ENCODE measurements around the gene RAB3GAP2. TPM values are rescaled to one million over a fixed set of nuclear protein-coding genes. Genes with fewer than 3 reads are reported as not detected.

The RAB3GAP2 gene
- total RNA-seq, 1 donor from 2014 or later: 51.2 TPM

DNA sequence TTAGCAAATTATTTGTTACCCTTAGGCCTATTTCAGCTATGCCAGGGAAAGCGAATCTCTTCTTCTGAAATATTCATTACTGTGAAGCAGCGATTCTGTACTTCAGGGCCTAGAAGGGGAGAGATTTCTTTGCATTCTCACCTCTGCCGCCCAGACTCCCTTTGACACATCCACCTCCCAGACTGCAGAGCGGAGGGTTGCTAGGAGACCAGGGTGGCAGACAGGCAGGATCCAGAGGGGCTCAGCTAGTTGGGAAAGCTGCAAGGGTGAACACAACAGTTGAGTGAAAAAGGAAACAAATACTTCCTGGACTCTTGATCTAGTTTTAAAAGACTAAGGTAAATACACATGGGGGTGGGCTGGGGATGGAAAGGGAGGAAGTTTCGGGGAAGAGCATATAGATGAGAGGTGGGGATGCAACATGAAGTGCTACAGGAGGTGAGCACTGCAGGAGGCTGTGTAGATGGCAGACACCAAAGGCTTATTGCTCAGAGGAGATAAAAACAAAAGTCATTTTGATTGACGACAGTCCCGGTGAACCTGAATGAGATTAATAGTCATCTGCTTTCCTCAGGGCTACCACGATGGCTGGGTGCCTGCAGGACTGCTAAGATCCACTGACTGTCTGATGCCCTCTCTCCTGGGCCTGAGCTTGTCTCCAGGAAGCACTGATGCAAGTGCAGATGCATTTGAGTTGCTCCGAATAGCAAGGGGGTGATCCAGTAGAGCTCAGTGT is 26.4 kb upstream of the RAB3GAP2 start:
- Mint-ChIP-seq H3K9me3 (no peaks in the 10 kb centered on the region), H3K27me3 (no peaks in the 10 kb centered on the region), H3K36me3 (no peaks in the 10 kb centered on the region), H3K27ac (peak overlapping the region; percentile 90), H3K4me3 (peak overlapping the region; percentile 27), H3K4me1 (ENCODE audit: unreplicated experiment) (peaks cover 36% of the 10 kb centered on the region)
- TF ChIP-seq, protein P1, sequence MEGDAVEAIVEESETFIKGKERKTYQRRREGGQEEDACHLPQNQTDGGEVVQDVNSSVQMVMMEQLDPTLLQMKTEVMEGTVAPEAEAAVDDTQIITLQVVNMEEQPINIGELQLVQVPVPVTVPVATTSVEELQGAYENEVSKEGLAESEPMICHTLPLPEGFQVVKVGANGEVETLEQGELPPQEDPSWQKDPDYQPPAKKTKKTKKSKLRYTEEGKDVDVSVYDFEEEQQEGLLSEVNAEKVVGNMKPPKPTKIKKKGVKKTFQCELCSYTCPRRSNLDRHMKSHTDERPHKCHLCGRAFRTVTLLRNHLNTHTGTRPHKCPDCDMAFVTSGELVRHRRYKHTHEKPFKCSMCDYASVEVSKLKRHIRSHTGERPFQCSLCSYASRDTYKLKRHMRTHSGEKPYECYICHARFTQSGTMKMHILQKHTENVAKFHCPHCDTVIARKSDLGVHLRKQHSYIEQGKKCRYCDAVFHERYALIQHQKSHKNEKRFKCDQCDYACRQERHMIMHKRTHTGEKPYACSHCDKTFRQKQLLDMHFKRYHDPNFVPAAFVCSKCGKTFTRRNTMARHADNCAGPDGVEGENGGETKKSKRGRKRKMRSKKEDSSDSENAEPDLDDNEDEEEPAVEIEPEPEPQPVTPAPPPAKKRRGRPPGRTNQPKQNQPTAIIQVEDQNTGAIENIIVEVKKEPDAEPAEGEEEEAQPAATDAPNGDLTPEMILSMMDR (conservative IDR thresholded peaks at IDR 0.05): no peak
- DNase-seq (ENCODE audit: extremely low spot score, unreplicated experiment): no peak

DNA sequence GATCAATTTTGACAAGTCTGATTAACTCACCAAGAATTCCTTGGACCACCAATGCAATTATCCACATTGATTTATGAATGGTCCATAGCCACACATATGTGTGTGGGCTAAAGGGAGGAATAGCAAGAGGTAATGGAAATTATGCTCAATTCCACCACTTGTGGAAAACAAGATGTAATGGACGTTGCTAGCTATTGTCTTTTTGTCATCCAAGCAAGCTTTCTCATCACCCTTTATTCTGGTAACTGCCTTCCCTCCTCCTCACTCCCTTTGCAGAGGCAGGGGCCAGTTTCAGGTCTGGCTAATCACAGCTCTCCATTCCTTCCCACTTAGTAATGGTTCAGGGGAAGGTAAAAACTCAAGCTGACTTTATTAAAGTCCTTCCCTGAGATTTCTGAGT is 24.7 kb upstream of the RAB3GAP2 start:
- H3K4me1 Mint-ChIP-seq (ENCODE audit: unreplicated experiment): peaks cover 39% of the 10 kb centered on the region
- H3K4me3 Mint-ChIP-seq: no peak overlapping the region
- H3K9me3 Mint-ChIP-seq: no peaks in the 10 kb centered on the region
- H3K36me3 Mint-ChIP-seq: no peaks in the 10 kb centered on the region
- no peak for DNase-seq (ENCODE audit: extremely low spot score, unreplicated experiment)
- H3K27me3 Mint-ChIP-seq: no peaks in the 10 kb centered on the region
- no peak overlapping the region for H3K27ac Mint-ChIP-seq
- TF ChIP-seq, protein P1 (conservative IDR thresholded peaks at IDR 0.05): no peak

DNA sequence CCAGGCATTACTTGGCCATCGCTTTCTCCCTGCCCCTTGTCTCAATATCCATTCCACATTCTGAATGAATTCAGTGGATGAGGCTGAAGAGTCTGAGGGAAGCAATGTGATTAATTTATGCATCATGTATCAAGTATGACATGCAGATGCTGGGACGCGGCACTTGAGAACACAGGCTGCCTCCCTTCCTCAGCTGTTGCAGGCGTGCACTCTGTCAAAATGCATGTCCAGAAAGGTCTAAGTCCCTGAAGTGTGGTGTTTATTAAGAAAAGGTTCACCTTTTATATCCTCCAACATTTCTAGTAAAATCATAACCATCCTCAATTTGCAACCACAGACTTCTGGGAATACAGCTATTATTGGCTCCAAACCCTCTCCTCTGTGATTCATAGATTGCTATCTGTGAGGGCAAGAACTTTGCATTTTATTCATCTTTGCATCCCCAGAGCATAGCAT is 22.6 kb upstream of the RAB3GAP2 start:
- Mint-ChIP-seq H3K27ac (no peak overlapping the region), H3K36me3 (no peaks in the 10 kb centered on the region), H3K4me1 (ENCODE audit: unreplicated experiment) (peaks cover 28% of the 10 kb centered on the region), H3K27me3 (peaks cover 3% of the 10 kb centered on the region), H3K9me3 (no peaks in the 10 kb centered on the region), H3K4me3 (no peak overlapping the region)
- TF ChIP-seq, protein P1 (conservative IDR thresholded peaks at IDR 0.05): no peak
- DNase-seq (ENCODE audit: extremely low spot score, unreplicated experiment): no peak

DNA sequence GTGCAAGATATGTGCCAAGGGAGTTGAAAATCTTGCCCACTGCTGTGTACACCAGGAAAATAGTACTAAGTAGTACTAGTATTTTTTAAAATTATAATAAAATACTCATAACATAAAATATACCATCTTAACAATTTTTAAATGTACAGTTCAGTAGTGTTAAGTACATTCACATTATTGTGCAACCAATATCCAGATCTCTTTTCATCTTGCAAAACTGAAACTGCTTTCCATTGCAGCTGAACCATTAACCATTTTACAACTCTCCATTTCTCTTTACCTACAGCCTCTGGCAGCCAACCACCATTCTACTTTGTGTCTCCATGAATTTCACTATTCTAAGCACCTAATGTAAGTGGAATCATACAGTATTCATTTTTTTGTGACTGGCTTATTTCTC is 19.3 kb upstream of the RAB3GAP2 start:
- DNase-seq (ENCODE audit: extremely low spot score, unreplicated experiment): no peak
- Mint-ChIP-seq H3K9me3 (no peaks in the 10 kb centered on the region), H3K27ac (no peak overlapping the region), H3K4me1 (ENCODE audit: unreplicated experiment) (peaks cover 14% of the 10 kb centered on the region), H3K27me3 (peaks cover 3% of the 10 kb centered on the region), H3K4me3 (no peak overlapping the region), H3K36me3 (no peaks in the 10 kb centered on the region)
- TF ChIP-seq, protein P1 (conservative IDR thresholded peaks at IDR 0.05): no peak

DNA sequence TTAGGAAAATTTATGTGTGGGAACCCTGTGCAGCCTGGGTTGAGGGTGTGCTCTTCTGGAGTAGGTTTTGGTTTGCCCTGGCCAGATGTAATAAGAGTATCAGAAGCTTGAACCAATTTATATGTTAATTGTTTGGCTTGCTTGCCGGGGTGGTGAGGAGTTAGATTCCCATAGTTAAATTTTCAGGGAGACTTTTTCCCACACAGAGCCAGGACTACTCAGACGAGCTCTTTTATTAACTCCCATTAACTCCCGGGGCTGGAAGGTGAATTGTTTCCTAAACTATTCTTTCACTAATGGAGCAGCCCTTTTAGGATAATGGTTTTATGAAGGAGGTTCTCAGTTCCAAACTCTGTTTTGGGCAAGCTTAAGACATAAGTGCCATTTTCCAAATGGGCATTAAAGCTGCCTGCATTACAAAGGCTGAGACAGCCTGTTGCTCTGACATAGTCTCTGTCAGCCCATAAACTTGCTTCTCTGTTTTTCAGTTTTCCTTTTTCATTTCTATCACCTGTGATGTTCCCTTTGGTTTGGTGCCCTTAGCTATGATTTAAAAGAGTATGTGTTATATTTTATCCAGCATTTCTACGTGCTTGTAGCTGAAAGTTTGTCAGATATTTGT is 18.0 kb upstream of the RAB3GAP2 start:
- TF ChIP-seq, protein P1 (conservative IDR thresholded peaks at IDR 0.05): no peak
- peaks cover 10% of the 10 kb centered on the region for H3K4me1 Mint-ChIP-seq (ENCODE audit: unreplicated experiment)
- H3K4me3 Mint-ChIP-seq: no peak overlapping the region
- no peak for DNase-seq (ENCODE audit: extremely low spot score, unreplicated experiment)
- H3K36me3 Mint-ChIP-seq: no peaks in the 10 kb centered on the region
- H3K27me3 Mint-ChIP-seq: peaks cover 3% of the 10 kb centered on the region
- no peak overlapping the region for H3K27ac Mint-ChIP-seq
- H3K9me3 Mint-ChIP-seq: no peaks in the 10 kb centered on the region
